ENCODE data around the gene PRKAR1B. TPM values are rescaled to one million over a fixed set of nuclear protein-coding genes. Genes with fewer than 3 reads are reported as not detected.

The PRKAR1B gene
- total RNA-seq, 1 experiment from 2014 or later, result 43.3 TPM

DNA sequence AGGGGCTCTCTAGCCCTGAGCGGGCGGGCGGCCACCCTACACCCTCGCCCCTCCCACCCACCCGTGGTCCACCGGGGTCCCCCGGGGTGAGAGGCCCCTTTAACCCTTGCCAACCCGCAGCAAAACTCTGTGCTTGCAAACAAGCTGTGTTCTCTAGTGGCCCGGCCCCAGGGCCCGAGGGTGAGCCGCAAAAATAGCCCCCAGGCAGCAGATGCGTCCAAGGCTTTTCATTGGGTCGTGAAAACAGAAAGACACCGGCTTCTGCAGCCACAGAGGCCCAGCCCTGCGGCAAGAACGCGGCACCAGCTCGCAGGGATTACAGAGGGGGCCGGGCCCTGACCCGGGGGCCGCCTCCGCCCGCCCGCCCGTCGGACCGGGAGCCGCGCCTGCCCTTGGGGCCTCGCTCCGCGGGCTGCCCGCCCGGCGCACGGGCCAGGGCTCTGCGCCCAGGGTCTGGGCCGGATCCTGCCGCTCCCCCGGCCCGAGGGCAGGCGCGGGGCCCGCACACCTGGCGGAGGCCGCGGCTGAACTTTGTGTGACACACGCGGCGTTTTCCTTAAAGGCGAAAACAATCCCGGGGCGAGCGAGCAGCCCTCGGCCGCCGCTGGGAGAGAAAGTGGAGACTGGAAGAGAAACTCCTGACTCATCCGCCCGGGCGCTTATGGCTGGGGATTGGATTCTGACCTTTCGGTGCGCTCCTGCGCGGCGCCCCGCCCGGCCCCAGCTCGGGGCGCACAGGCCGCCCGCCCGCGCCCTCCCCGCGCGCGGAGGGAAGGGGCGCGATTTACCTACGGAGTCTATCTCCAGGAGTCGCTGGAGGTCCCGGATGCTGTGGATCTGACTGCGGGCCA lies 210.2 kb downstream of the PRKAR1B start:
- Histone ChIP-seq H3K9me3 (ENCODE audit: control insufficient read depth, low read depth, low read length) (no peaks in the 10 kb centered on the region), H4K5ac (ENCODE audit: insufficient read length, low read depth, low read length) (no peak overlapping the region), H3K56ac (ENCODE audit: insufficient read length, low read depth, low read length) (no peak overlapping the region), H4K91ac (ENCODE audit: insufficient read length, low read depth, low read length) (no peak overlapping the region), H2BK12ac (ENCODE audit: insufficient read length, low read depth, low read length) (no peak overlapping the region), H3K27ac (ENCODE audit: insufficient read length, low read depth, low read length) (no peak overlapping the region), H3K4me2 (ENCODE audit: insufficient read depth, insufficient read length, low read length) (peak overlapping the region; percentile 48), H3K79me1 (ENCODE audit: insufficient read depth, low read depth, low read length, poor library complexity, severe bottlenecking) (peaks cover 5% of the 10 kb centered on the region), H2BK120ac (ENCODE audit: low read depth, low read length, poor library complexity, severe bottlenecking) (no peak overlapping the region), H4K20me1 (ENCODE audit: control insufficient read depth, insufficient read depth, insufficient read length) (no peaks in the 10 kb centered on the region), H3K4ac (ENCODE audit: low read depth, low read length) (no peak overlapping the region), H3K4me1 (ENCODE audit: insufficient read depth, low read length) (peaks cover 8% of the 10 kb centered on the region; the same call in 1 of the 2 replicates), H3K27me3 (ENCODE audit: insufficient read depth, low read length) (peaks cover 13% of the 10 kb centered on the region; the same call in 1 of the 2 replicates), H2BK15ac (ENCODE audit: low read depth, low read length) (no peak overlapping the region), H2BK20ac (ENCODE audit: low read depth, low read length, poor library complexity, severe bottlenecking) (no peak overlapping the region), H3T11ph (ENCODE audit: low read length) (no peak overlapping the region), H2AK5ac (ENCODE audit: insufficient read length, low read length) (no peak overlapping the region), H2BK5ac (ENCODE audit: insufficient read length, low read length) (no peak overlapping the region), H3K14ac (ENCODE audit: insufficient read depth, low read length) (no peak overlapping the region), H3K18ac (ENCODE audit: insufficient read length, low read depth, low read length) (no peak overlapping the region), H3K23ac (ENCODE audit: insufficient read length, low read depth, low read length) (no peak overlapping the region), H2AFZ (ENCODE audit: low read length) (no peak overlapping the region), H3K23me2 (ENCODE audit: insufficient read length, low read depth, low read length, poor library complexity, severe bottlenecking) (peaks cover 29% of the 10 kb centered on the region), H3K9ac (ENCODE audit: extremely low read depth, insufficient read length, low read length) (no peak overlapping the region), H3K79me2 (ENCODE audit: insufficient read depth, low read length) (peaks cover 6% of the 10 kb centered on the region; the same call in 1 of the 2 replicates), H4K8ac (replicated peaks; ENCODE audit: insufficient read length, low read depth, low read length) (no peak overlapping the region)
- Mint-ChIP-seq H3K4me3 (peak overlapping the region; percentile 58 to 77), H3K27me3 (ENCODE audit: low read depth) (peaks cover 42% of the 10 kb centered on the region), H3K9me3 (no peaks in the 10 kb centered on the region; a peak in 1 of 5 replicates), H3K27ac (0 out of 7 replicates have a peak overlapping the region, but pooled peaks of 1 of the 3 experiments have one; percentile 86), H3K4me1 (peaks cover 35 to 41% of the 10 kb centered on the region in 2 experiments), H3K36me3 (ENCODE audit: insufficient read depth in 1 of 3, low read depth in 3 of 3) (peaks cover 0 to 6% (median 0%) of the 10 kb centered on the region in 3 experiments; a peak in 5 of 7 replicates)
- WGBS (ENCODE audit: extremely low coverage, insufficient read length, low lambda C conversion rate), result no CpG with 5 or more reads among the region's 83 CpGs
- TF ChIP-seq, protein P1, sequence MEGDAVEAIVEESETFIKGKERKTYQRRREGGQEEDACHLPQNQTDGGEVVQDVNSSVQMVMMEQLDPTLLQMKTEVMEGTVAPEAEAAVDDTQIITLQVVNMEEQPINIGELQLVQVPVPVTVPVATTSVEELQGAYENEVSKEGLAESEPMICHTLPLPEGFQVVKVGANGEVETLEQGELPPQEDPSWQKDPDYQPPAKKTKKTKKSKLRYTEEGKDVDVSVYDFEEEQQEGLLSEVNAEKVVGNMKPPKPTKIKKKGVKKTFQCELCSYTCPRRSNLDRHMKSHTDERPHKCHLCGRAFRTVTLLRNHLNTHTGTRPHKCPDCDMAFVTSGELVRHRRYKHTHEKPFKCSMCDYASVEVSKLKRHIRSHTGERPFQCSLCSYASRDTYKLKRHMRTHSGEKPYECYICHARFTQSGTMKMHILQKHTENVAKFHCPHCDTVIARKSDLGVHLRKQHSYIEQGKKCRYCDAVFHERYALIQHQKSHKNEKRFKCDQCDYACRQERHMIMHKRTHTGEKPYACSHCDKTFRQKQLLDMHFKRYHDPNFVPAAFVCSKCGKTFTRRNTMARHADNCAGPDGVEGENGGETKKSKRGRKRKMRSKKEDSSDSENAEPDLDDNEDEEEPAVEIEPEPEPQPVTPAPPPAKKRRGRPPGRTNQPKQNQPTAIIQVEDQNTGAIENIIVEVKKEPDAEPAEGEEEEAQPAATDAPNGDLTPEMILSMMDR (conservative IDR thresholded peaks at IDR 0.05), result no peak
- DNase-seq, result no peak
